ENCODE data around the gene FAM98A. TPM values are rescaled to one million over a fixed set of nuclear protein-coding genes. Genes with fewer than 3 reads are reported as not detected.

The FAM98A gene
- total and polyA plus RNA-seq, 4 donors: 6.8 to 58.1 (median 33.7) TPM

- WGBS: 64% methylated on average over 1 of the region's 1 CpG
- Histone ChIP-seq H3K36me3 (ENCODE audit: control insufficient read depth in 4 of 4, insufficient read depth in 3 of 4, low read depth in 1 of 4, low read length in 3 of 4) (no peaks in the 10 kb centered on the region), H3K27me3 (ENCODE audit: control insufficient read depth in 4 of 4, insufficient read depth in 4 of 4, low read length in 3 of 4) (no peaks in the 10 kb centered on the region), H3K9ac (ENCODE audit: low read depth in 1 of 2, low read length in 2 of 2) (no peak overlapping the region), H3K4me1 (ENCODE audit: control insufficient read depth in 4 of 4, insufficient read depth in 4 of 4, low read length in 3 of 4) (no peaks in the 10 kb centered on the region), H3K9me3 (ENCODE audit: control insufficient read depth in 4 of 4, low read length in 3 of 4) (no peaks in the 10 kb centered on the region), H3K4me3 (ENCODE audit: low read depth in 1 of 3, low read length in 3 of 3) (no peak overlapping the region), H3K27ac (ENCODE audit: low read depth in 1 of 2, low read length in 2 of 2) (no peak overlapping the region)
- DNase-seq (ENCODE audit: low spot score): no peak
- no peak for TF ChIP-seq JUND (IDR thresholded peaks at IDR 0.05)
- TF ChIP-seq ATF3 (IDR thresholded peaks at IDR 0.05): no peak
- no peak for TF ChIP-seq FOXA1 (IDR thresholded peaks at IDR 0.05)
- TF ChIP-seq HNF4A (conservative IDR thresholded peaks at IDR 0.05): no peak
- TF ChIP-seq GABPA (IDR thresholded peaks at IDR 0.05 in 1 of 2, conservative IDR thresholded peaks at IDR 0.05 in 1 of 2): no peak
- no peak for TF ChIP-seq TAF1 (conservative IDR thresholded peaks at IDR 0.05)
- TF ChIP-seq ZBTB33 (IDR thresholded peaks at IDR 0.05): no peak
- no peak for TF ChIP-seq YY1 (IDR thresholded peaks at IDR 0.05)
- no peak for TF ChIP-seq EGR1 (IDR thresholded peaks at IDR 0.05; ENCODE audit: low read depth in 2 of 2)
Measured at GRCh38 chr2:33636001-33636400, 36.9 kb upstream of the FAM98A start.

GRCh38 chr2:33634261-33634910 is 35.3 kb upstream of the FAM98A start:
- TF ChIP-seq JUND (IDR thresholded peaks at IDR 0.05) (no peak), GABPA (IDR thresholded peaks at IDR 0.05 in 1 of 2, conservative IDR thresholded peaks at IDR 0.05 in 1 of 2) (no peak), ZBTB33 (IDR thresholded peaks at IDR 0.05) (no peak), CTCF (IDR thresholded peaks at IDR 0.05; ENCODE audit: low read depth, low read length, missing input control) (no peak), NR2F2 (IDR thresholded peaks at IDR 0.05) (no peak), FOXA2 (IDR thresholded peaks at IDR 0.05) (no peak), HNF4G (IDR thresholded peaks at IDR 0.05) (no peak), ATF3 (IDR thresholded peaks at IDR 0.05) (no peak), MAX (IDR thresholded peaks at IDR 0.05) (no peak), HNF4A (conservative IDR thresholded peaks at IDR 0.05) (no peak), YY1 (IDR thresholded peaks at IDR 0.05) (no peak), RXRA (IDR thresholded peaks at IDR 0.05) (no peak), EGR1 (IDR thresholded peaks at IDR 0.05; ENCODE audit: low read depth in 2 of 2) (no peak), RAD21 (IDR thresholded peaks at IDR 0.05) (no peak), FOXA1 (IDR thresholded peaks at IDR 0.05) (no peak), TAF1 (conservative IDR thresholded peaks at IDR 0.05) (no peak), SP1 (IDR thresholded peaks at IDR 0.05) (no peak), REST (IDR thresholded peaks at IDR 0.05) (no peak)
- no peak for DNase-seq (ENCODE audit: low spot score)
- H3K27me3 ChIP-seq (ENCODE audit: control insufficient read depth in 4 of 4, insufficient read depth in 4 of 4, low read length in 3 of 4): no peaks in the 10 kb centered on the region
- no peak overlapping the region for H3K27ac ChIP-seq (ENCODE audit: low read depth in 1 of 2, low read length in 2 of 2)
- no peaks in the 10 kb centered on the region for H3K4me1 ChIP-seq (ENCODE audit: control insufficient read depth in 4 of 4, insufficient read depth in 4 of 4, low read length in 3 of 4)
- no peaks in the 10 kb centered on the region for H3K9me3 ChIP-seq (ENCODE audit: control insufficient read depth in 4 of 4, low read length in 3 of 4)
- 85% methylated on average over 4 of the region's 4 CpGs for WGBS
- no peak overlapping the region for H3K9ac ChIP-seq (ENCODE audit: low read depth in 1 of 2, low read length in 2 of 2)
- no peaks in the 10 kb centered on the region for H3K36me3 ChIP-seq (ENCODE audit: control insufficient read depth in 4 of 4, insufficient read depth in 3 of 4, low read depth in 1 of 4, low read length in 3 of 4)
- no peak overlapping the region for H3K4me3 ChIP-seq (ENCODE audit: low read depth in 1 of 3, low read length in 3 of 3)

All from liver (tissue), 9 donors.